Smooth muscle cell of the brain vasculature (primary cell): ENCODE data around the gene RNF214.
"Not testable (repeated sequence)": the region's sequence is repeated elsewhere in the genome, so short reads cannot be mapped to it uniquely, and the experiment has no call there.

ENCODE experiments used
- DNase-seq: peaks from one replicate; pipeline ENCODE4 v3.0.0-alpha.2; 2012; ENCODE audit warnings: low read depth, low spot score

RNF214 gene

DNA sequence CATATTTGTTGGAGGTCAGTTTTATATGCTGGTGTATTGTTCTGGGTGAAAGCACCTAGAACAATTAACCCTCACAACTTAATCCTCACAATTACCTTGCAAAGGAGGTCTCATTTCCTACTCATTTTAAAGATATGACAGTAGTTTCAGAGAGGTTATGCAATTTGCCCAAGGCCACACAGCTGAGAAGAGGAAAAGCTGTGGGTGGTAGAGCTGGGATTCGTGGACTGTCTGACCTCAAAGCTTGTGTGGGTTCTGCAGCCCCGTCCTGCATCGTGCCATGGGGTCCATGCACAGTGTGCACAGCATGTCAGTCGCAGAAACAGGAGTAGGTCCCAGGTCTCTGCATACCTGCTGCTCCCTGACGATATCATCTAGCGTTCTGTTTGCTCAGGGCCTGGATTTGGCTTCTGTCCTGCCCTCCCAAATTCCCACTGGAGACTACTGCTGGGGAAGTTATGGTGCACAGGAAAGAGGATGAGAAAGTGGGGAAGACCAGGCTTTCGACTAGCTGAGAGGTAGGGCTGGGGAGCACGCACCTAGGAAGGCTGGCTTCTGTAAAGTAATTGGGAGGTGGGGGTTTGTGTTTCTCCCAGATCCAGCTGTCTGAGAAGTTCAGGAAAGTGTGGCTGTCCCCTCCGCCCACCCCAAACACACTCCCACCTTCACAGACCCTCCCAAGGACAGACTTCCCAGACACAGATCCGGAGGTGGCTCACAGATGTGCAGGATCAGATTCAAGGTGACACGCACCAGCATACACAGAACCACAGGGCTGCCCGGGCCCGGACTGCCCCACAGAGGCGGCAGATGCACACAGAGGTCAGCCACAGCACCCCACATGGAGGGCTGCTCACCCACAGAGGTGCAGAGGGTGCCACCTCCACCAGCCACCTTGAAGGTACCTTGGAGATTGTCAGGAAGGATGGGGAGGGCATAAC, 81.6 kb downstream of the RNF214 start:
- no peak for DNase-seq

DNA sequence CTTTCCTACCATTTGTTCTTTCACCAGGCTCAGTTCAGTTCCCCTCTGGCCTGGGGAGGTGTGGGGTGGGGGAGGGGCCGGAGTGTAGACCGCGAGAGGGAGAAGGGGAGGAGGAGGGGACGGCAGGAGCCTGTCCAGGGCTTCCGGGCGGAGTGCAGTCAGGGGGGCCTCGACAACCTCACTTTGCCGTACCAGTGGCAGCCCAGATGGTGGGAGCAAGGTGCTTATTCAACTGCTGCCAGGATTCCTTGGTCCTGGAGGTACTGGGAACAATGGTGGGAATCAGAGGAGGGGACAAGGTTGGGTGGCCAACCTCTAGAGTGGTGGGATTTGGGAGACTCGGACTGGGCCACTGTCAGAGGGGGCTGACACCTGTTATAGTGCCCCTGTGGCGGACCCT, 82.4 kb downstream of the RNF214 start:
- DNase-seq, result no peak

DNA sequence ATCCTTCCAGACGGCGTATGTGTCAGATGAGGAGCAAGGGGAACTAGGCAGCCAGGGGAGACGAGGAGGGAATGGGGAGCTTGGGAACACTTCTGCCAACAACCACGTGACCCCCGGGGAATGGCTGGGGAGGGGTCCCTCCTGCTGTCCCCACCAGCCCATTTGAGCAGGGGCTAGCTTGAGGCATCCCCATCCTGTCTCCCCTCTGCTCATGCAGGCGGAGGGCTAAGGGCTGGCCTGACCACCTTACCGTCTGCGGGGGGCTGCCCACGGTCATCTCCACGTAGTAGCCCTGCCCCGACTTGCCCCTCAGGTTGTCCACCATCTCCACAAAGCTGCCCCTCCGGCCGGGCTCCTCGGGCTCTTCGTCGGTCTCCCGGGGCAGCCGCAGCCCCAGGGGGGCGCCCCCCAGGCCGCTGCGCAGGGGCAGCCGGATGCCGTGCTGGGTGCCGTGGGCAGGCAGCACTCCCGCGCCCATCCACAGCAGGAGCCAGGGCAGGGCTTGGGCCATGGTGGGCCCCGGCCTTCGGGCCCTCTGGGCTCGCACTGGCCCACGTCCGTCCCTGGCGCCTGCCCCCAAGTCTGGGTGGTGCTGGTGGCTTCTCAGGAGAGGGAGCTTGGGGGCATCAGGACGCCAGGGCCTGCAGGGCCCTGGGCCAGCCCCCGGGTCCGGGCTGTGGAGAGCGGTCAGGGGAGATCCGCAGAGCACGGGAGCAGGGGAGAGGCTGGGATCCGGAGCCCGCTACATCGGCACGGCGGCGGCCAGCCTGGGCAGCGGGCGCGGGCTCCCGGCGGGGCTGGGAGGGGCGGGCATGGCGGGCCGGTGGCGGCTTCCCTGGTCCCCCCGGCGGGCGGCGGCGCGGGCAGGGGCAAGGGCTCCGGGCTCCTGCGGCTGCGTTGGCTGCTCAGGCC, 83.1 kb downstream of the RNF214 start:
- no peak for DNase-seq

DNA sequence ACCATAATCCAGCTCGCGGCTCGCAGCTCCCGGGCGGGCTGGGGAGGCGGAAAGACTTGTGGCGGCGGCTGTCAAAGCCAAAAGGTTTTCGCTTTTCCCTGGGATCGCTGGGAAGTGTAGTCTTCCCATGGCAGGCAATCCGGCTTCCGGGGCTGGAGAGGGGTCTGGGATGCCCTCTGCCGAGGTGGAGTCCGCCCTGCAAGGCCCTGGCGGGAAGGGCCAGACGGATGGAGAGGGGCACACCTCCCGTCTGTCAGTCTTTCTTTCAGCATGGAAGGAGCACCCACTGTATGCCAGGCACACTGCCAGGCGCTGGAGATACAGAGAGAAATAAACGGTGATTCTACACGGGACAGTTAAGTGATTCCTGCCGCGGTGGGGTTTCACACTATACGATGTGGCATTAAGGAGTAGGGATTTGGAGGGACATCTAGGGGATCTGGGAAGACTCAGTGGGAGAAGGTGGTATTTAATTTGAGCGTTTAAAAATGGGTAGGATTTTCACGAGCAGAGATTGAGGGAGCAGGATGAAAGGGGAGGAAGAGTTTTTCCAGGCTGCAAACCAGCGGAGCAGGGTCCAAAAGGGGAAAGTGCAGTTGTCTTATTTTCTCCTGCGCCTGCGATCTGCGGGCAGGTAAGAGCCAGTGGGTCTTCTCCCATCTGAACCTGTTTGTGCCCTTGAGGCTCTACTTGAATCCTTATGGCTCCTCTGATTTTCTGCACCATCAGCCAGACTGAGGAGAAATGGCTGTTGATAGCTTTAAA, 83.9 kb downstream of the RNF214 start, which contains the start of gene BACE1:
Gene BACE1, minus strand, starts transcription at position 60 of the 765 bp plus-strand sequence. CDS start 461 bp downstream, outside the sequence.
- DNase-seq, result peak; percentile 63

DNA sequence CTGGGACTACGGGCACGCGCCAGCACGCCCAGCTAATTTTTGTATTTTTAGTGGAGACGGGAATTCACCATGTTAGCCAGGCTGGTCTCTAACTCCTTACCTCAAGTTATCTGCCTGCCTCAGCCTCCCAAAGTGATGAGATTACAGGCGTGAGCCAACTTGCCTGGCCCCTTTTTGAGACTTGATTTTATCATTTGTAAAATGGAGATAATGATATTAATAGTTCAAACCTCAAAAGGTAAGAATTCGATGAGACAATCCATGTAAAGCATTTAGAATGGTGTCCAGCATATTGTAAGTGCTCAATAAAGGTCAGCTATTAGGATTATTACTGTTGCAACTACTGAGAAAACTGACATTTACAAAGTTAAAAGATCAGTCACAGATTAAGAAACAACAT, 86.3 kb downstream of the RNF214 start:
- DNase-seq, result no peak

DNA sequence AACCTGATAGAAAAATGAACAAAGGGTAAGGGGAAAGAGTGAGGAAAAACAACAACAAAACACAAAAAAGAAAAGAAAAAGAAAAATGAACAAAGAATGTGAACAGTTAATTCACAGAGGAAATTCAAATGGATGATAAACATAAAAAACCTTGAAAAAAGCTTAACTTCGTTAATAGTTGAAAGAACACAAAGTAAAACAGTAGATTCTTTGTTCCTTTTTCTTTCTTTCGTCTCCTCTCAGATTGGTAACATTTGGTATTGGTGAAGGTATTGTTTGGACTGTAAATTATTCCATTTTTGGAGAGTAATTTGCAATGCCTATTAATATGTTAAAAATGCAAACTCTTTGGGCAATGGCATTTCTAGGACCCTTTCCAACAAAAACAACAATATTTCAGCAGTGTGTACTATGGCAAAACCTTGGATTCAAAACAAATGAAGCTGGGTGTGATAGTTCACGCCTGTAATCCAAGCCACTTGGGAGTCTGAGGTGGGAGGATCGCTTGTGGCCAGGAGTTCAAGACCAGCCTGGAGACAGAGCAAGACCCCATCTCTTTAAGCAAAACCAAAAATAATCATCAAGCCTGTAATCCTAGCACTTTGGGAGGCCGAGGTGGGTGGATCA, 86.9 kb downstream of the RNF214 start:
- no peak for DNase-seq

DNA sequence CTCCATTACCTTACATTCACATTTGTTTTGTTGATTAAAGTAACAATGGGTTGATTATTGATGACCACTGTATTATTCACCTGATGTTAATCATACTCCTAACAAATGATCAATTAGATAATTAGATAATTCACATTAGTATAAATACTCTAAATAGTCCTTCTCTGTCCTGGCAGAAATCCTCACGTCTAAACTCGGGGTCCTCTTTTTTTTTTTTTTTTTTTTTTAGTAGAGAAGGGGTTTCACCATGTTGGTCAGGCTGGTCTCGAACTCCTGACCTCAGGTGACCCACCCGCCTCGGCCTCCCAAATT, 94.7 kb downstream of the RNF214 start:
- DNase-seq, result not testable (repeated sequence)

DNA sequence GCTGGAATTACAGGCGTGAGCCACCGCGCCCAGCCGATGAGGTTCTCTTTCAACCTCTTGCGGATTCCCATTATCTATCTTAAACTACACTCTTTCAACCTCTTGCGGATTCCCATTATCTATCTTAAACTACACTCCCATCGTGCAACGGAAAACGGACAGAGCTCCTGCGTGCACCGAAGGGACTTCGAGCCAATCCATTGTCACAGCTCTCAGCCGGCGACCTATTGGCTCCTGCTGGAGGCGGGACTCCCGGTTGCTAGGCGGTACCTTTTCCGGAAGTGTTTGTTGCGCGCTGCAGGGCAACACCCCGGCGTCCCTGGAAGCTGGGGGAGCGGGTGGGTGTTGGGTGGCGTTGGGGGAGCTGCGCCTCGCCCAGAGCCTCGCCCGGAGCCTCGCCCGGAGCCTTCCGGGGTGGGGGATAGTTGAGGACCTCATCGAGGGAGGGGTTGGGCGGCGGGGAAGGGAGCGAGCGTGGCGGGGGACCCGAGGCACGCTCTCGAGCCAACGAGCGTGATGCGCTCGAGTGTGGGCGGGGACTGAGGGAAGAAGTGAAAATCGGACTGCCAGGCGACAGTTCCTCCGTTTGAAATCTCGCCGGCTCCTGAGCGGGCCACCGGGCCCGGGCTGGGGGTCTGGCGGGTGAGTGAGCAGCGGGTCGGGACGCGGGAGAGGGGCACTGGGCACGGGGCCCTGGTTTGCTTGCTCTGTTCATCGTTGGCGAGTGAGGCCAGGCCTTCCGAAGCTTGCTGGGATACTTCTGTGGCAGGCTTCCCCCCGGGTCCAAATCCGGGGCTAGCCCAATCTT, 95.3 kb downstream of the RNF214 start, which contains the start of gene CEP164:
Gene CEP164, plus strand, starts transcription at position 288 of the 808 bp plus-strand sequence. CDS start 10,733 bp downstream, outside the sequence.
- peak; percentile 88 for DNase-seq

DNA sequence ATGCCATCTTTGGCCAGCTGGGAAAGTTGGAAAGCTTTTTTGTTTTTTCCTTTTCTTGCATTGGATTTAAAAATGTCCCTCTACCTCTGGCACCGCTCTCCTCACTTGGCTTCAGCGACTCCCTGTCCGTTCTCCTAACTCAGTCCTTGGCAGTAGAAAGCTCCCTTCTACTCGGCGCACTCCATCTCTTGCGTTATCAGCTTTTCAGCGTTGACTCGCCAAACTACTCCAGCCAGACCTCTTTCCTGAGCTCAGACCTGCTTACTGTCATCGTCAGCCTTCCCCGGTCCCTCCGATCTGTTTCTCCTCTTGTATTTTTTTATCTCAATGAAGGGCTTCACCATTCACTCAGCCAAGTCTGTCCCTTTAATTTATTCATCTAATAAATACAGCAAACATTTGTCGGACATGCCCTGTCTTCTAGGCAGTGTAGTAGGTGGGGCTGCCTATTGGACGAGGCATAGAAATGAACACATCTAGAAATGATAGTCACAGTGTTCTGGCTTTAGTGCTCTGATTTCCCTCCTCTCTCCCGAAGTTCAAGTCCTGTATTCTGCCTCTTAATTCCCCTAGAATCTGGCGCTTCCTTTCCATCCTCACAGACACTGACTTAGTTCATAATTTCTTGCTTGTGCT, 96.0 kb downstream of the RNF214 start:
- no peak for DNase-seq

DNA sequence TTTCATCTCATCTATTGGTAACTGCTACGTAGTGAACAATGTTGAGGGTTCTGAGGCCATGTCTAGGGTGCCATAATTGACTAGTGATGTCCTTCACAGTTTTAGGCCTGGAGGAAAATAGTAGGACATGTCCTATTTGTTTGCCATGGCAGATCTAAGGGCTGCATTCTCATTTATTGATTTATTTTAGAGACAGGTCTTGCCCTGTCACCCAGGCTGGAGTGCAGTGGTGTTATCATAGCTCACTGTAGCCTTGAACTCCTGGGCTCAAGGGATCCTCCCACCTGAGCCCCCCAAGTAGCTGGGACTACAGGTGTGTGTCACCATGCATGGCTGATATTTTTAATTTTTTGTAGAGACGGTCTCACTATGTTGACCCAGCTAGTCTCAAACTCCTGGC, 100.4 kb downstream of the RNF214 start:
- DNase-seq, result no peak

DNA sequence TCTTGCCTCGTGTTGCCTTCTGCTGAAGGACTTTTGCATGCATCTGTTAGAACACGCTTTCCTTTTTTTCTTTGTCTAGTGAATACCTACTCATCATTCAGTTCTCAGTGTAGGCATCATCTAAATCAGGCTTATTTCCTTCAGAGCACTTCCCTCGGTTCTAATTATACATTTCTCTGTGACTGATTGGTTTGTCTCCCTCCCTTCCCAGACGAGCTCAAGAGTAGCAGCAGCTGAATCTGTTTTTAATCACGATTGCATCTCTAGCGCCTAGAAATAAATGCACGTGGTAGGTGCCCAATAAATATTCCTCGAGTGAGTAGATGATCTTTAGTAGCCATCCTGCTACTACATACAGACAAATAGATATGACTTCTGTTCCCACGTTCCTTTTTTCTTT, 101.4 kb downstream of the RNF214 start:
- DNase-seq, result no peak

DNA sequence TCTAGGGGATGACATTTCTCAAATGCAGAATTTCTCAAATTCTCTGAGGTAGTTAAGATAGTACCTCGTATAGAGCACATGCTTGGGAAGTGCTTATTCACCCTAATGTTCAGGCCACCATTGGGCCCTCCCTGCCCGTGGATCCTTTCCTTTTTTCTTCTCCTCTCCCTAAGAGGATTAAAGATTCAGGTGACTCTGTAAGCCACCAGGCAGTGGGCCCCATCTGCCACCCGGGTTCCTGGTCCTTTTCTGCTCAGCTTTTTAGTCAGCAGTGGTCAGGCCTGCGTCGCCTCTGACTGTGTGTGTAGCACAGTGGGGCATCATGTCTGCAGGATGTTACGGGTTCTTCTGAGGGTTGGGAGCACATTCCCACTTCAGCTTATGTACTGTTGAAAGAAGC, 102.4 kb downstream of the RNF214 start:
- DNase-seq, result no peak

DNA sequence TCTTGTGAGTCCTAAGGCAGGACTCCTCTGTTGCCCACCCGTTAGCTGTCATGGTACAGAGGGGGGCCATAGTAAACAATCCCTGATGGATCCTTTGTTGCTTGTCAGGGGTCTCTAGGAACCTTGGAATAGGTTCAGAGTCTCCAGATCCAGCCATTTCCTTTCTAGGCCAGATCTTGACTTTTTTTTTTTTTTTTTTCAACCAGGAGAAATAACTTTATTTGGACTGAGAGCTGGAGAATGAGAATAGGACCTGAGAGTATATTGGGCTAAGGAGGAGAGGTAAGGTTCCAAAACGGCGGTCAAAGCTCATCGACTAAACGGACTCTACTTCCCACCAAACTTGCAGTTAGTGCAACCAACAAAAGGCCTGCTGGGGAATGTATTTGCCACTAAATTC, 102.9 kb downstream of the RNF214 start:
- DNase-seq, result no peak
